NCI-H2107 (cell line): ENCODE results near the gene LIPC.

ENCODE experiments used
- DNase-seq: peaks from one replicate; lab custom pipeline; 2025; lab: John Stamatoyannopoulos, UW

Gene LIPC

GRCh38 chr15:58436552-58436951 is 4.8 kb downstream of the LIPC start:
- DNase-seq, result no peak

GRCh38 chr15:58437531-58438105 is 5.8 kb downstream of the LIPC start:
- no peak for DNase-seq

GRCh38 chr15:58438111-58438510 is 6.3 kb downstream of the LIPC start:
- no peak for DNase-seq

GRCh38 chr15:58438956-58439355 is 7.2 kb downstream of the LIPC start:
- peak; percentile 41 for DNase-seq

- no peak for DNase-seq
Measured at GRCh38 chr15:58440158-58440910, 8.5 kb downstream of the LIPC start.

GRCh38 chr15:58440922-58441321 is 9.1 kb downstream of the LIPC start:
- no peak for DNase-seq

- no peak for DNase-seq
Measured at GRCh38 chr15:58441376-58442070, 9.7 kb downstream of the LIPC start.

- DNase-seq, result no peak
Measured at GRCh38 chr15:58442122-58442521, 10.3 kb downstream of the LIPC start.

- DNase-seq, result no peak
Measured at GRCh38 chr15:58443308-58443707, 11.5 kb downstream of the LIPC start.

GRCh38 chr15:58444056-58444455 is 12.3 kb downstream of the LIPC start:
- DNase-seq, result no peak

- no peak for DNase-seq
Measured at GRCh38 chr15:58444658-58445332, 13.0 kb downstream of the LIPC start.

- DNase-seq, result no peak
Measured at GRCh38 chr15:58445865-58446264, 14.1 kb downstream of the LIPC start.

GRCh38 chr15:58446521-58446920 is 14.7 kb downstream of the LIPC start:
- no peak for DNase-seq

GRCh38 chr15:58447271-58448010 is 15.7 kb downstream of the LIPC start:
- DNase-seq, result no peak

- no peak for DNase-seq
Measured at GRCh38 chr15:58448331-58448730, 16.5 kb downstream of the LIPC start.

- no peak for DNase-seq
Measured at GRCh38 chr15:58448906-58449305, 17.1 kb downstream of the LIPC start.

- DNase-seq, result no peak
Measured at GRCh38 chr15:58451826-58452225, 20.0 kb downstream of the LIPC start.

GRCh38 chr15:58452775-58453174 is 21.0 kb downstream of the LIPC start:
- no peak for DNase-seq

- DNase-seq, result no peak
Measured at GRCh38 chr15:58453931-58454793, 22.4 kb downstream of the LIPC start.

- DNase-seq, result no peak
Measured at GRCh38 chr15:58454950-58455401, 23.2 kb downstream of the LIPC start.

GRCh38 chr15:58457466-58457965 is 25.7 kb downstream of the LIPC start:
- DNase-seq, result no peak
